ENCODE results near the gene RHOBTB3.
A peak's percentile ranks its signal among the peaks of the same experiment; 100 is the strongest.

RHOBTB3 gene

DNA sequence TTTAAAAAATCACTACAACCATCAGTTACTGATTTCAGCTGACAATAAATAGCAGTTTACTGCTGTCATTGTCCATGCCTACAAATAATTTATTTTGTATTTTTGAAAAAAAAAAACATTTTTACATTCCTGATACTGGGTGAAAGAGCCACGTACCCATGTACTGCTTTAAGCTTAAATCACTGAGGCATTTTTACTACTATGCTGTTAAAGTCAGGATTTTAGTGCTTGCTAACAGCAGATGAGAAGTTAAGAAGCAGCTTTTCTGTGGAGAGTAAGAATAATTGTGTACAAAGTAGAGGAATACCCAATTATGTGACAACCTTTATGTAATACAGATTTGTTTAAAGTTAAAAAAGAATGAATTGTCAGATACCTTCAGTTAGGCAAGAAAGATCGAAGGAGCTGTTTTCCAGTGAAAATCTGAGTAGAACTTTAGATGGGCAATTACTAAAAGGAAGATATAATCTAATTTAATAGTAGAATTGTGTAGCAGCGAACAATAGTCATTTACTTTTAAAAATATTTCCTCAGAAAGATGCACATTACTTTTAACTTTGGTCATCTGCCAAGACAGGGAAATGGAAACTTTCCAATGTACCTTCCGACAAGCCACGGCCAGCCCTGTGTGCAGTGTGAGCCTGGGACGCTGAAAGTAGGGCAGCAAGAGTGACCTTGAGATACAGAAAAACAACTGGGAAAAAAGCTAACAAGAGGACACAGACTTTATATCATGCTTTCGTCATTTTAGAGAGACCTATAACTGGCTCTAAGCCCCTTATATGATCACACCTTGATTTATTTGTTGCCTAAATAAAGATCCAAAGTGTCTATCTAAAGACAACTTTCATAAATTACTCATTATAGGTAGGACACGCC, 39.9 kb downstream of the RHOBTB3 start:
- DNase-seq = no peak

DNA sequence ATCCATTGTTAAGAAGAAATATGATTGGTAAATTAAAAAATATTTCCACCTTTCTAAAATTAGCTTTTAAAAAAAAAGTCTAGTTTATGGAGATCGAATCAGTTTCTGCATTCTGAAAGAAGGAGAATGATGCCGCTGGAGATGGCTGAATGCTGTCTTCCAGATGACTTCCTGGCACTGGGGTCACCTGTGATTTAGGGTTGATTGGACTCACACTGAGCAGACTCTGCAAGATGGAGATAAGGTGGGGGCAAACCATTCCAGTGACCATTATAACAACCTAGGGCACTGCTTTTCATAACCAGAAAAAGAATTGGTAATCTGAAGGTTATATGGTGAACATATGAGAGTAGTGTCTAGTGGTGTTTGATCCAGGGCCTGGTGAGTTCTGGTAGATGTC, 40.8 kb downstream of the RHOBTB3 start:
- no peak for DNase-seq

DNA sequence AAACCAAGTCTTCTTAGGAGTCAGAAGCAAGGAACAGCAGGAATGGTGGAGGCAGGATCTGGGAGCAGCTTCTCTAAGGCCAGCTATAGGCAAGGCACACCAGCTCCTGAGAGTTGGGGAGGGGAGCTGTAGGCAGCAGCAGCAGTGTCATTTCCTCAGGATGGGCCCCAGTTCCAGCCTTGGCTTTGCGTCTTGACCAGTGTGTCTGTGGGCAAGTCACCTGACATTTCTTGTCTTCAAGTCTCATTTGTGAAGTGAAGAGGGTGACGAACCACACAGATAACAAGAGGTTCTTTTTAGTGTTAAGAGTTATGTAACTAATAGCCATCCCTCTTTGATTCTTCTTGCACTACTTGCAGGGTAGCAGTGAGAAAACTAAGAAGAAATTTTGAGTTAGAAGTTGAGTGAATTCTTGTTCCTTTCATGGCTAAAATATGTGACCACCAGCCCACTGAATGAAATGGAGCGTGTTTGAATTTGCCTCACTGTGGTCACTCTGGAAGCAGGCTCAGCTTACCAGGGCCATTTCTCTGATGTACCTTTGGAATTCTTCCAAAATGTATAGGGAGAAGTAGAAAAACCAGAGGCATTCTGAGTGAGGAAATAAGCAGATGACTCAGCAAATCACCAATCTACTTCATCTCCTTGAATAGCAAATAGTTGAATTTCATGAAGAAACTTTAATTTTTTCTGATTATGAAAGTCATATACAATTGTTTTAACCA, 42.4 kb downstream of the RHOBTB3 start:
- DNase-seq = no peak

DNA sequence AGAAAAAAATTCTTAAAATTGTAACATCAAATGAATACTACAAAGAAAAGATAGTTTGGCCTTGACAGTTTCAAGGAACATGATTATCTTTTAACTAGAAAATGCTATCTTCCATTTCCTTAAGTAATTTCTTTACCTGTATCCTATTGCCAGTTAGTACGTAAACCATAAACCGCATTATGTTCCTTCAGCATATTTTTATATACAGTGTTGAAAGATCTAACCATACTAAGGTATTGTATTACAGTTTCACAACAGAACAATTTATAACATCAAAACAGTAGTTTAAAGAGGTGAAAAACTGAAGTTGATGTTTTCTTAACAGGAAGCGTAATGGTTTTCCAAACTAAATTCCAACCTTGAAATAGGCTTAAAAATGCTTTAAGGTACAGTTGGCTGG, 46.3 kb downstream of the RHOBTB3 start:
- no peak for DNase-seq

DNA sequence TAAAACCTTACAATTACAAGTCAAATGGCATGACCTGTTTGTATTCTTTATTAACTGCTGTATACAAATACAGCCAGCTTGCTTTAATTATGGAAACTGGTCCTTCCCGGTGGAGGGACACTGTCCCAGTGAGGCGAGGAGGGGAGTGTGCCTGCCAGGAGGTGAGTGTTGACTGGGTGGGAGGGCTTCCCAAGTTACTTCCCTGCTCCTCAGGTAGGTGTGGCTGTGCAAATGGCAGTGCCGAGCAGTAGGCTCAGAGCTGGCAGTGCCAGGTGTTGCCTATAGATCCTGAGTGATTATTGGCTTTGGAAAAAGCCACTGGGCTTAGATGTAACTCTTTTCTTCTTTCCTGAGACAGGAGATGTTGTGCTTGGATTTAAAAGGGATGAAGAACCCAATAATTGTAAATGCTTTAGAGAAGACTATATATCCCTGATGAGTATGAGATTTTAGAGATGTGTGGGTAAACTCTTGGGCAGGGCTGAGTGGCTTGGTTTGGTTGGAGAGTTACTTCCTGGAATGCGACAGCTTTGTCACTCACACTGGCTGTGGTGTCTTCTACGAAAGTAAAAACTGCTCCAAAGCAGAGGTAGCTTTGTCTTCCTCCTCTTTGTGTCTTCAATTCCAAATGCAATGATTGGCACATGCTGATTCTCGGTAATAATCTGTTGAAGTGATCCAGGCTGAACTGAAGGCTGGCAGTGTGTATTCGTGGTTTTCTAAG, 47.7 kb downstream of the RHOBTB3 start:
- no peak for DNase-seq

DNA sequence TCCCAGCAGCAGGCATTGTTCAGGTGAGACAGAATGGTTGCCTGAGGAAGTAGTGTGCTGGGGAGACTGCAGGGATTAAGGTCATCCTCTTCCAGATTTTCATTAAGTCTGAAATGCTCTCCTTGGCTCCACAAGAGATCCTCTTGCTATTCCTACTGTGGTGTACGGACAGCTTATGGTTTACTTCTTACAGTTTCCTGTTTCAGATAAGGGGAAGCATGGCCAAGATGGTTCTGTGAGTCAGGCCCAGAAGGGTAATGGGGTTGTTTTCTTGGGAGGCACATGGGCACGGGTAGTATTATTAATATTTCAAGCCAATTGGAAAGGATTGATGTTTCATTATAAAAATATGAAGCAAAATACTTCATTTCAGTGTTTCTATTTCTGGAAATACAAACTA, 48.5 kb downstream of the RHOBTB3 start:
- DNase-seq = no peak

DNA sequence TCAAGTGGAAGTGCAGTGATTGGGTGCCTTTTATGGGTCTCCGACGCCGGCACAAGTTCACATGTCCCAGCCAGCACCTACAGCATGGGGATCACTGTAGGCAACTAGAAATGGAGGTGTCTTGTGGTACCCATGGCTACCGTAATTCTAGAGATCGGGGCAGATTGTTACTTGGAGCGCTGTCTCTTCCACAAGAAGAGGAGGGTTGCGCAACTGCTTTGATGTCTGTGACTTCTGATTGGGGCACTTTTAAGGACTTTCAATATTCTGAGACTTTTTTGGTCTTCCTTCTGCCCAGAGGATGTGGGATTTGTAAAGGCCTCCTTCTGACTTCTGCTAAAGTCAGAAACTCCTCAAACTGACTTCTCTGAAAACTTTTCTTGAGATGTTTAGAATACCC, 49.5 kb downstream of the RHOBTB3 start:
- DNase-seq = no peak

DNA sequence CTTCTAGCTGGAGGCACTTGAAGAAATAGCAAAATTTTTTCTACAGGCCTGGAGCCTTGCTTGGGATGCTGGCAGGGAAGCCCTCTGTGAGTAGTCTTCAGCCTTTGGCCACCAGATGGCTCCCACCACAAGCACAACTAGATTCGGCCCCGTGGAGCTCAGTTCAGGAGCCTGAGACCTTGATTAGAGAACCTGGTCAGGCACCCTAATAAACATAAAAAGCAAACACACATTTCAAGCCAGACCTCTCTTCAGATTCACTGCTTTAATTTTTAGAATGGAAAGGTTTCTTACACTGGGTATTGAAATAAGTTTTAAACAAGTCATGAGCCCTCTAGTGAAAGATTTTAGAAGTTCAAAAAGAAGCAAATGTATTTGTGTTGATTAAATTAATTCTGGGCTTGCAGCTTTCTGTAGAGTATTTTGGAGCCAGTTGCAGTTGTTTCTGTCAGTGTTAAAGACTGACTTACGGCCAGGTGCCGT, 50.0 kb downstream of the RHOBTB3 start:
- peak; percentile 26 to 82 (median 55) for DNase-seq

DNA sequence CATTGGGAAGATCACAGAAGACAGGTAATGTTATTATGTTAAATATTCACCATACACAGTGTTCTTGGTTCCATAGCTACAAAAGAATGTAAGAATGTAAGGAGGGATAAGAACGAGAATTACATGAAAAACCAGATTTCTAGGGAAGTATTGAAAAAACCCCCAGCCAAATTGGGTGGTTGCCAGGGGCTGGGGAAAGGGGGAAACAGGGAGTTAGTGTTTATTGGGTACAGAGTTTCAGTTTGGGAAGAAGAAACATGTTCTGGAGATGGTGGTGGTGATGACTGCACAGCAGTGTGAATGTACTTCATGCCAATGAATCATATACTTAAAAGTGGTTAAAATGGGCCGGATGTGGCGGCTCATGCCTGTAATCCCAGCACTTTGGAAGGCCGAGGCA, 51.0 kb downstream of the RHOBTB3 start:
- DNase-seq = no peak

DNA sequence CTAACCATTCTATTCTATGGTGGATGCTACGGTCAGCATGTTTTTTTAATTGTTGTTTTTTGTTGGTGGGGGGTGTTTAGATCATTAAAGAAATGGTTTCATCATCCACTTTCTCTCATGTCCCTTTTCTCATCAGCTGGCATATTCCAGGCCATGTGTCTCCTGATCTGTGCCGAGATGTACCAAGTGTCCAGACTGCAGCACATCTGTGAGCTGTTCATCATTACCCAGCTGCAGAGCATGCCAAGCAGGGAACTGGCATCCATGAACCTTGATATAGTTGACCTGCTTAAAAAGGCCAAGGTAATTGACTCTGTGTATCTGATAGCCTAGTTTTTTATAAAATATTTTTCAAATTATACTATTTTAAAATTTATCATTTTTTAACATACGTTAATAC, 52.5 kb downstream of the RHOBTB3 start:
- DNase-seq = no peak

DNA sequence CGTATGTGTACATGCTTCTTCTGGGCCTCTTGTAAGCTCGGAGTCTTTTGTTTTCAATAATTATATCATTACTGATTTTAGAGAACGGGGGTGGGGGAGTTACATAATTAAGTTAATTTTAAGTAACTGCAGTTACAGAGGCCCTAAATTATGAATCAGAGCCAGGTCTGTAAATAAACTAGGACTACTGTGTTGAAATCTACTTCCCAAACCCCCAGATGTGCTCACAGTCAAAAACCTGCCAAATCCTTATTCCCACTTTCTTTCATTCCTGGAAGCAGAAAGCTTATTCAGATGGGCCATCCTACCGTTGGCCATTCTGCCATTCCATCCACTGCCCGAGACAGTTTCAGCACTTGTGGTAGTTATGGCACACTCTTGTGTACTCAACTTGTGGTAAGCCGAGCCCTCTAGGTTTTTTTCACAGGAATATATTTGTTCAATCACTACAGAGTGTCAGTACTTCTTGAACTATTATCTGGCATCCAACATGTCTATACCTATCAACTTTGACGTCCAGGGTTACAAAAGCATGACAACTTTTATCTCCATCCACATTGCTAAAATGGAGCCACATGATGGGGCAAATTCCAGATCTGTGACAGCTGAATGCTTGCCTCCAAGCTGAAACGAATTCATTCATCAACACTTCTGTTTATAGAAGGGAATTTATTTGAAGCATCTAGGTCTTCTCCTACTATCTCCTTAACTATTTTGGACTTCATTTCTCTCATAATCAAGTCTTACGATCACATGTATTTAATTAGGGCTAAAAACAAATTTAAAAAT, 53.6 kb downstream of the RHOBTB3 start:
- no peak for DNase-seq

DNA sequence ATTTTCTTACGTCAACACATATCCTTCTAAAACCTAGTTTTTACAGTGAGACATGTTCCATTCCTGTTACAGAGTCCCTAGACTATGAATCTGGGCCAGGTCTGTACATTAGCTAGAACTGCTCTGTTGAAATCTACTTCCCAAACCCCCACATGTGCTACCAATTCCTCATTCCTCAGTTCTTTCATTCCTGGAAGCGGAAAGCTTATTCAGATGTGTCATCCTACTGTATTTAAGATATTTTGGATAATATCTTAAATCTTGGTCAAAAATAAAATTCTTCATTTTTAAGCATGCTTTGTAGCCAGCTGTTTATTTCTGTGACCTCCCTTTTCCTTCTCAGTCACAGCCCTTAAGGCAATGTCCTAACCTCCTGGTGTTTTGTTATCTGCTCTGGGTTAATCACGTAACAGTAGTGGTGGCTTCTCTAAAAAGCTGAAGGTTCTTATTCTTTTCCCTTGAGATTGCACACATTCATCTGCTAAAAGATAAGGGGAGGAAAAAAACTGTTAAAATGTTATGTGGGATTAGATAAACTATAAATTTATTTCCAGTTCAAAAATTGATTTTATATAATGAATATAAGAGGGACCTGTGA, 55.8 kb downstream of the RHOBTB3 start:
- DNase-seq = no peak

DNA sequence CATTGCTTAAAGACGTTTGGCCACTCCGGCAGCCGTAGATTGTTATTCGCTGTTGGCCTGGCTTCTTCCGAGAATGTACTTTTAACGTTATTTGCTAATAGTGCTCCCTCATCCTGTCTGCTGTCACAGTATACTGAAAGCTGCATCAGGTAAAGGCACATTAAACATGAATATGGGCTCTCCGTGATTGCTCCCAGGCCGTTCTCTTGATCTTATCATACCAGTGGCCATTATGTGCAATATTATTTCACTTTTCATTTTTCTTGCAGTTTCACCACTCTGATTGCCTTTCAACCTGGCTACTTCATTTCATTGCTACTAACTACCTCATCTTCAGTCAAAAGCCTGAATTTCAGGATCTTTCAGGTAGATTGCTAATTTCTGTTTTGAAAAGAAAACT, 57.4 kb downstream of the RHOBTB3 start:
- no peak for DNase-seq

DNA sequence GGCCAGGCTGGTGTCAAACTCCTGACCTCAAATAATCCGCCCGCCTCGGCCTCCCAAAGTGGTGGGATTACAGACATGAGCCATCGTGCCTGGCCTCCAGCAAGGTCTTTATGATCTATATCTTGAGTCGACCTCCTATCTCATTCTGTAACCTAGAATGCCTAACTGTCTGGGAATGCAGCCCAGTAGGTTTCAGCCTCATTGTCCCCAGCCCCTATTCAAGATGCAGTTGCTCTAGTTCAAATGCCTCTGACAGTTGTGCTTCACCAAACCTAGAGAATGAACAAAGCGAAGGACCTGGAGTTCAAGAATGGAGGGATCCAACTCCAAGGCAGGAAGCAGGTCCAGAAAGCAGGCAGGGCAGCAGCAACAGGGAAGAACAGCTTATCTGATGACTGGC, 60.6 kb downstream of the RHOBTB3 start:
- DNase-seq = no peak

DNA sequence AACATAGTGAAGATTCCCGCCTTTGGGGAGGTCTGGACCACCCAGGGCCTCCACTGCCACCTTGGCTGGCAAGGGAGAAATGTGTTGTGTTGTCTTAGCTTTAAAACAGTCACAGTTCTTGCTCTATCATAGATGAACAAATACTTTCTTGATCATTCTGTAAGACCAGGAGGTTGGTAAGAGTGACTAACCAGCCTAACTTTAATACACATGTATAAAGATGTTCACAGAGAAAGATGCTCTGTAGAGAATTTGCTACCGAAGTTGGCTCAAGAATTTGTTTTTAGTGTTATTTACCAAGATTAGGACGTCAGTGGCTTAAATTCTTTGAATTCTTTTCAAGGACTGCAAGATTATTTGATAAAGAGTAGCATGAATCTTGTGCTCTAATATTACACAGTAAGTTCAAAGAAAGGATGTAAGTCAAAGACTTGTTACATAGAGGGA, 63.0 kb downstream of the RHOBTB3 start:
- DNase-seq = no peak

DNA sequence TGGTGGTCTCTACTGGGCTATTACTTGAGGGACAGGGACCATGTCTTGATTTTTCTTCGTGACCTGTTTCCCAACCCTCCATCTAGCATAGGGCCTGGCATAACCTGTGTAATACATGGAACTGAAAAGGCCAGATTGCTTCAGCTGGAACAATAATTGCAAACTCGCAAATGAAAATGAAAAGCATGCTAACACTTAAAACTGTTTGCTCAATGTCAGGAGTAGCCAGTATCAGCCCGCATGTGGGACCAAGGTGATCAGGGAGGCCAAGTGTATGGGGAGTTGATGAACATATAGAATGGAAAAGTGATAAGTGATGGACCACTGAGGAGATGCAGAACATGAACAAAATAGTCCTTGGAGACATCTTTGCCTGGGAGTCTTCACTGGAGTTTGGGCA, 66.2 kb downstream of the RHOBTB3 start:
- no peak for DNase-seq

DNA sequence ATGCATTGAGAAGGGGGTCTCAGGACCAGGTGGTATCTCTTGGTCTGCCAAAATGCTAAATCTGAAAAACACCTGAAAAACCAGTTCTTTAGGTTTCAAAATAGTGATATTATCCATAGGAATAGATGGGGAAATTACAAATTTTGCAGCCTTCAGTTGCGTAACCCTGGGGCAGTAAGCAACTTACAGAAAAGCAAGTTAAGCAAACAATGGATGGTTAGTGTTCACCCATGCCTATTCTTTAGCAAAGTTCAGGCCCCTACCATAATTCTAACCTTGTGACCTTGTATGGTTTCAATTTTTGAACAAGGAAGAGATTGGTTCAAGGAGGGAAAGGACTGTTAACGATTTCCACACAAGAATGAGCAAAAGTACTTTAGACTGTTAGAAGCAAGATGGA, 66.9 kb downstream of the RHOBTB3 start:
- no peak for DNase-seq

DNA sequence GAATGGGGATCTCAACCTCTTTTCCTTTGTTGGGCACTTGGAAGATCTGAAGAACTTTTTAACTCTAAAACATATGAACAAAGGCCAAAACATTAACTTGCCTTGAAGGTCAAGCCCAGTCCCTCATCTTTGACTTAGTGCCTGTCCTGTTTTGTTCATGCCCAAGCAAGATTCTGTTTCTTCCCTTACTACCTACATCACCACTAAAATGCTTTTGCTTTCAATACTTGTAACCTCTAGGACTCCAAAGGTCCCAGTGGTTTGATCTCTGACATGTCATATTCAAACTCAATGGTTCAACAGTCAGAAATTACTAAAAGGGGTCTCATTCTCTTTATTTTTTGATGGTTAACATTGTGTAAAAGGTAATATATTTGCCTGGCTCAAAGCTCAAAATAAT, 67.4 kb downstream of the RHOBTB3 start:
- no peak for DNase-seq

DNA sequence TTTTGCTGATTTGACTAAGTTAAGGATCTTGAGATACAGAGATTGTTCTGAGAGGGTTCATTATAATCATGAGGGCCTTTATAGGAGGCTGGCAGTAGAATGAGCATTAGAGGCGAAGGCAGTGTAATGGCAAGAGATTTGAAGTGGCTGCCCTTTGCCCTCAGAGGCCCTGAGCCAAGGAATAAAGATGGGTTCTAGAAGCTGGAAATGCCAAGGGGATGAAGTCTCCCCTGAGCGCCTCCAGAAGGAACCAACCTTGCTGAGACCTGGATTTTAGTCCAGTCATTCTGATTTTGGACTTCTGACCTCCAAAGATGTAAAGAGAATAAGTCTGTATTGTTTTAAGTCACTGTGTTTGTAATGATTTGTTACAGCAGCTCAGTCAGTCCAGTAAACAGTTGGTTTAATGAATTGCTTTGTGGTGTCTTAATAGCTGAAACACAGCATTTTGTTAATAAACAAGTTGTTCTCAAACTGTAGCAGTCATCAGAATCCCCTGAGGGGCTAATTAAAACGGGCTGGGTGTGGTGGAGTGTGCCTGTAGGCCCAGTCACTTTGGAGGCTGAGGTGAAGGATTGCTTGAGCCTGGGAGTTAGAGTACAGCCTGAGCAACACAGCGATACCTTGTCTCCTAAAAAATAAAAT, 68.2 kb downstream of the RHOBTB3 start:
- DNase-seq = no peak

DNA sequence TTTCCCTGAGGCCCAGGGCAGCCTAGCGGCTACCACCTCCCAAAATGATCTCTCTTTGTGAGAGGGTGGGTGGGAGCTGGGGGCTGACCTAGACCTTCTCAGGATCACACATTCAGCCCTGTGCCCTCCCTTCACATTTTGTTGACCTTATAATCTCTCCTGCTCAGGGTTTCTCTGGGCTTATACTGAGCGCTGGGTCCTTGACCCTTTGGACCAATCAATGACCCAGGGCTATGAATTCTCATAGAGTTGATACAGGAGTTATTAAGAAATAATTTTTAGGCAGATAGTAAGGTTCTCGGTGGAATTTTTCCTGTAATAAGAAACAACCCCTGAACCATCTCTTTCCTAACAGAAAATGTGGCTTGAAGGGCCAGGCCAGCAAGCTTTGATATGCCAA, 69.4 kb downstream of the RHOBTB3 start:
- no peak for DNase-seq

DNA sequence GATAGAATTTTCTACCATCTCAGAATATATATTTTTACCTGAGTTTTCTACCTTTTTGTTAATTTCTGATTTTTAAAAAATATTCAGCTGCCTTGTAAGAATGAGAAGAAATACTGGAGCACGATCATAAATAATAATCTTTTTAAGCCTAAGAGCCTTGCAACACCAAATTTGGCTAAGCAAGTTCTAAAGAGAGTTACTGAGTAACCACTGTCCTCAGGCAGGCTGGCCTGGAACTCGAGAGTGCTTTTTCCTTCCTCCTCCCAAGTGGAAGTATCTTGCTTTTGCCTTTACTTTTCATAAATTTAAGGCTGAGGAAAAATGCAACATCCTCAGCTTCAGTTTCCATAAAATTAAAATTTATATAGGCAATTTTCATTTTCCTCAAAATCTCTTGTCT, 70.4 kb downstream of the RHOBTB3 start:
- DNase-seq = no peak

DNA sequence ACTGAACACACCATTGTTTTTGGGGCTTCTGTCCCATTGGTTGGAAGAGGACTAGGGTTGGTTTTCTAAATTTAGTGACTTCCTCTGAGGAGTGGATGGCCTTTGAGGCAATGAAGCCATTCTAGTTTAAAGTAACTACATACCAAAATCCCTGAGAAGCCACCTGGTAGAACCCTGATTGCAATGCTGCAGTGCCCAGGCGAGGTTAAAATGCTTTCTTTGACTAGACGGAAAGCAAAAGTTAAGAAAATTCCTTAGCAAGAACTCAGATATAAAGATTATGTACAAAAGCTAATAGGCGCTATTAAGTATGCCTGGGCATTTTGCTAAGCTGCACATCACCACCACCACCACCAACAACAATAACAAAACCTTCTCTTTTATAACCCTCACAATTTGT, 70.8 kb downstream of the RHOBTB3 start:
- DNase-seq = no peak
